ENCODE measurements around the gene LCORL. TPM values are rescaled to one million over a fixed set of nuclear protein-coding genes. Genes with fewer than 3 reads are reported as not detected.

Gene LCORL
- total and polyA plus RNA-seq, 9 donors: 4.5 to 21.8 (median 16.6) TPM

DNA sequence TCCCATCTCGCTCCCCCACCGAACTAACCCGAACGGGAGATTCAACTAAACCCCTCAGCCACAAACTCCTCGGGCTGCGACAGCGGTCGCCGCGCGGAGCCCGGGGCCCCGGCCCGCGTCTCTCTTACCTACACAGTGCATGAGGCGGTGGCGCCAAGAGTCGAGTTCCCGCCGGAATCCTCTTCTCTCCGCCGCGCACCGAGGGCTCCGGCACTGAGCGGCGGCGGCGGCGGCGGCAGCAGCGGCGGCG is 160 bp downstream of the LCORL start:
- 0% methylated on average over 13 to 34 of the region's 34 CpGs for WGBS, 3 donors
- TF ChIP-seq EP300 (IDR thresholded peaks at IDR 0.05) (no peak), POLR2A (IDR thresholded peaks at IDR 0.05) (no peak)
- TF ChIP-seq, protein P1, sequence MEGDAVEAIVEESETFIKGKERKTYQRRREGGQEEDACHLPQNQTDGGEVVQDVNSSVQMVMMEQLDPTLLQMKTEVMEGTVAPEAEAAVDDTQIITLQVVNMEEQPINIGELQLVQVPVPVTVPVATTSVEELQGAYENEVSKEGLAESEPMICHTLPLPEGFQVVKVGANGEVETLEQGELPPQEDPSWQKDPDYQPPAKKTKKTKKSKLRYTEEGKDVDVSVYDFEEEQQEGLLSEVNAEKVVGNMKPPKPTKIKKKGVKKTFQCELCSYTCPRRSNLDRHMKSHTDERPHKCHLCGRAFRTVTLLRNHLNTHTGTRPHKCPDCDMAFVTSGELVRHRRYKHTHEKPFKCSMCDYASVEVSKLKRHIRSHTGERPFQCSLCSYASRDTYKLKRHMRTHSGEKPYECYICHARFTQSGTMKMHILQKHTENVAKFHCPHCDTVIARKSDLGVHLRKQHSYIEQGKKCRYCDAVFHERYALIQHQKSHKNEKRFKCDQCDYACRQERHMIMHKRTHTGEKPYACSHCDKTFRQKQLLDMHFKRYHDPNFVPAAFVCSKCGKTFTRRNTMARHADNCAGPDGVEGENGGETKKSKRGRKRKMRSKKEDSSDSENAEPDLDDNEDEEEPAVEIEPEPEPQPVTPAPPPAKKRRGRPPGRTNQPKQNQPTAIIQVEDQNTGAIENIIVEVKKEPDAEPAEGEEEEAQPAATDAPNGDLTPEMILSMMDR (IDR thresholded peaks at IDR 0.05): no peak
- H3K4me1 ChIP-seq (ENCODE audit: insufficient read depth): no peaks in the 10 kb centered on the region
- peak overlapping the region; percentile 97 for H3K4me3 ChIP-seq
- no peaks in the 10 kb centered on the region for H3K27me3 ChIP-seq
- H3K9me3 ChIP-seq: no peaks in the 10 kb centered on the region
- intact Hi-C loops (cut with DNase I): loop anchor here in 1 of 4 donors (2.0 kb wide), 1 partner anchor 211 kb away; the partner anchor contains the start of genes DCAF16 and NCAPG
- DNase-seq: no peak
- H3K27ac ChIP-seq: peak overlapping the region; percentile 87 to 96
- no peaks in the 10 kb centered on the region for H3K36me3 ChIP-seq

- no peaks in the 10 kb centered on the region for H3K36me3 ChIP-seq
- intact Hi-C loops (cut with DNase I): loop anchor here in 1 of 4 donors (2.0 kb wide), 1 partner anchor 210 kb away; the partner anchor contains the start of genes DCAF16 and NCAPG
- no peaks in the 10 kb centered on the region for H3K27me3 ChIP-seq
- H3K27ac ChIP-seq: peak overlapping the region; percentile 87 to 96
- 0 to 1% (median 1%) methylated on average over 20 to 90 of the region's 90 CpGs for WGBS, 3 donors
- H3K4me1 ChIP-seq (ENCODE audit: insufficient read depth): no peaks in the 10 kb centered on the region
- peak; percentile 66 to 77 (median 75) for DNase-seq
- TF ChIP-seq POLR2A (IDR thresholded peaks at IDR 0.05) (no peak), EP300 (IDR thresholded peaks at IDR 0.05) (no peak)
- TF ChIP-seq, protein P1 (IDR thresholded peaks at IDR 0.05): no peak
- peak overlapping the region; percentile 97 for H3K4me3 ChIP-seq
- no peaks in the 10 kb centered on the region for H3K9me3 ChIP-seq
Measured at GRCh38 chr4:18020671-18021469, 685 bp downstream of the LCORL start.

- H3K4me3 ChIP-seq: peak overlapping the region; percentile 97
- H3K36me3 ChIP-seq: no peaks in the 10 kb centered on the region
- no peaks in the 10 kb centered on the region for H3K4me1 ChIP-seq (ENCODE audit: insufficient read depth)
- peak overlapping the region in 1 of 2 donors; percentile 87 for H3K27ac ChIP-seq
- WGBS, 3 donors: 3 to 4% (median 3%) methylated on average over 16 of the region's 16 CpGs
- DNase-seq: peak in 1 of 5 donors; percentile 31
- H3K9me3 ChIP-seq: no peaks in the 10 kb centered on the region
- H3K27me3 ChIP-seq: no peaks in the 10 kb centered on the region
- intact Hi-C loops (cut with DNase I): loop anchor here in 1 of 4 donors (2.0 kb wide), 1 partner anchor 209 kb away; the partner anchor contains the start of genes DCAF16 and NCAPG
- TF ChIP-seq, protein P1 (IDR thresholded peaks at IDR 0.05): no peak
- TF ChIP-seq EP300 (IDR thresholded peaks at IDR 0.05) (no peak), POLR2A (IDR thresholded peaks at IDR 0.05) (no peak)
Measured at GRCh38 chr4:18020145-18020670, 1.3 kb downstream of the LCORL start.

DNA sequence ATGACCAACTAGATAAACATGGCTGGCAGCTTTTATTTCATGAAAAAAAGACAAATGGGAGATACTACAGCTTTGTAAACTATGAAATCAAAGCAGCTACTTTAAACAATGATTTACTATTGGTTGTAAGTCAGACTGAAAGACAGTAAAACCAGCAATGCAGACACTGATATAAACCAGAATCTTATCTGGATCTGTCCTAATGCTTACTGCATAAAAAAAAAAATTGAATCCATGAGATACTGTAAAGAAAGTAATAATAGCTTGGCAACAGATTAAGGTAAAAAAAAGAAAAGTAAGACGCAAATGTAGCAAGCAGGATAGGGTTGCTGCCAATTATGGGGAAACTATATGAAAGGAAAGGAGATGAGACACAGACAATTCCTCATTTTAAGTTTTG is 7.3 kb downstream of the LCORL start:
- H3K4me1 ChIP-seq (ENCODE audit: insufficient read depth): peaks cover 9% of the 10 kb centered on the region
- TF ChIP-seq, protein P1 (IDR thresholded peaks at IDR 0.05): no peak
- TF ChIP-seq EP300 (IDR thresholded peaks at IDR 0.05) (no peak), POLR2A (IDR thresholded peaks at IDR 0.05) (no peak)
- H3K27me3 ChIP-seq: no peaks in the 10 kb centered on the region
- H3K36me3 ChIP-seq: no peaks in the 10 kb centered on the region
- 84 to 91% (median 85%) methylated on average over 1 of the region's 1 CpG for WGBS, 3 donors
- intact Hi-C loops (cut with DNase I): no loop called here
- no peaks in the 10 kb centered on the region for H3K9me3 ChIP-seq
- DNase-seq: no peak
- no peak overlapping the region for H3K27ac ChIP-seq
- no peak overlapping the region for H3K4me3 ChIP-seq
